Measurements from ENCODE around the gene POU2F1.
A peak's percentile ranks its signal among the peaks of the same experiment; 100 is the strongest.

The POU2F1 gene

DNA sequence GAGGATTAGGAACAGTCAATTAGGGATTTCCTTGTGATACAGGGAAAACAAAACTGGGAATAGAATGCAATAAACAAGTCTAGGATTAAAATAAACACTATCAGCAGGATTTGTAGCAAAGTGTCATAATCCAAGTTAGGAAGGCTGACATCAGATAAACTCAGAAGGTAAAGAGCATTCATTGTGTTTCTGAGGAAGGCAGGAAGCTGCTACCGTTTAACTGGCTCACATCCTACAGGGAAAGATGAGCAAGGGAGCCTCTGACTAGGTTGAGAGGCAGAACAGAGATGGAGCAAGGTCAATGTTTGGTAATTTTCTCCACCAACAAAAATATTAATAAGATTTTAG, 124.7 kb downstream of the POU2F1 start (continued):
- TF ChIP-seq, protein P1, sequence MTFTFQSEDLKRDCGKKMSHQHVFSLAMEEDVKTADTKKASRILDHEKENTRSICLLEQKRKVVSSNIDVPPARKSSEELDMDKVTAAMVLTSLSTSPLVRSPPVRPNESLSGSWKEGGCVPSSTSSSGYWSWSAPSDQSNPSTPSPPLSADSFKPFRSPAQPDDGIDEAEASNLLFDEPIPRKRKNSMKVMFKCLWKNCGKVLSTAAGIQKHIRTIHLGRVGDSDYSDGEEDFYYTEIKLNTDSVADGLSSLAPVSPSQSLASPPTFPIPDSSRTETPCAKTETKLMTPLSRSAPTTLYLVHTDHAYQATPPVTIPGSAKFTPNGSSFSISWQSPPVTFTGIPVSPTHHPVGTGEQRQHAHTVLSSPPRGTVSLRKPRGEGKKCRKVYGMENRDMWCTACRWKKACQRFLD (tag by site-specific recombination; IDR thresholded peaks at IDR 0.05) = no peak
- TF ChIP-seq ZNF133 (tag by site-specific recombination; IDR thresholded peaks at IDR 0.05) (no peak), HOXD13 (CRISPR knock-in tag; IDR thresholded peaks at IDR 0.05; ENCODE audit: borderline replicate concordance) (no peak), ZNF529 (tag by site-specific recombination; IDR thresholded peaks at IDR 0.05; ENCODE audit: insufficient replicate concordance) (no peak), ZFP69B (tag by site-specific recombination; IDR thresholded peaks at IDR 0.05) (0 out of 2 replicates have a peak, but pooled peaks have one; percentile 9), OSR2 (tag by site-specific recombination; IDR thresholded peaks at IDR 0.05) (0 out of 2 replicates have a peak, but pooled peaks have one; percentile 71), ZNF677 (tag by site-specific recombination; IDR thresholded peaks at IDR 0.05) (no peak), ZNF501 (tag by site-specific recombination; IDR thresholded peaks at IDR 0.05) (0 out of 2 replicates have a peak, but pooled peaks have one; percentile 48), ZNF768 (tag by site-specific recombination; IDR thresholded peaks at IDR 0.05) (no peak), RBAK (tag by site-specific recombination; IDR thresholded peaks at IDR 0.05) (no peak), FEZF1 (tag by site-specific recombination; IDR thresholded peaks at IDR 0.05) (0 out of 2 replicates have a peak, but pooled peaks have one; percentile 3), ZNF596 (tag by site-specific recombination; IDR thresholded peaks at IDR 0.05) (no peak), SP2 (tag by site-specific recombination; IDR thresholded peaks at IDR 0.05) (no peak), KLF17 (tag by site-specific recombination; IDR thresholded peaks at IDR 0.05) (no peak), TCF7L2 (IDR thresholded peaks at IDR 0.05; ENCODE audit: borderline replicate concordance, low read depth, low read length) (no peak), ZNF391 (tag by site-specific recombination; IDR thresholded peaks at IDR 0.05; ENCODE audit: borderline replicate concordance, low read depth) (no peak), ZNF37A (tag by site-specific recombination; IDR thresholded peaks at IDR 0.05) (no peak), ZSCAN16 (tag by site-specific recombination; IDR thresholded peaks at IDR 0.05) (no peak), ZNF157 (tag by site-specific recombination; IDR thresholded peaks at IDR 0.05) (no peak), ZNF571 (tag by site-specific recombination; IDR thresholded peaks at IDR 0.05) (no peak), ZNF354C (tag by site-specific recombination; IDR thresholded peaks at IDR 0.05; ENCODE audit: borderline replicate concordance, low read depth) (no peak), ZNF394 (tag by site-specific recombination; IDR thresholded peaks at IDR 0.05; ENCODE audit: borderline replicate concordance) (0 out of 2 replicates have a peak, but pooled peaks have one; percentile 6), ZNF341 (tag by site-specific recombination; IDR thresholded peaks at IDR 0.05; ENCODE audit: low read depth) (no peak), ZNF311 (tag by site-specific recombination; IDR thresholded peaks at IDR 0.05; ENCODE audit: borderline replicate concordance) (no peak), PRDM2 (tag by site-specific recombination; IDR thresholded peaks at IDR 0.05; ENCODE audit: borderline replicate concordance) (no peak)
- TF ChIP-seq, protein P2, sequence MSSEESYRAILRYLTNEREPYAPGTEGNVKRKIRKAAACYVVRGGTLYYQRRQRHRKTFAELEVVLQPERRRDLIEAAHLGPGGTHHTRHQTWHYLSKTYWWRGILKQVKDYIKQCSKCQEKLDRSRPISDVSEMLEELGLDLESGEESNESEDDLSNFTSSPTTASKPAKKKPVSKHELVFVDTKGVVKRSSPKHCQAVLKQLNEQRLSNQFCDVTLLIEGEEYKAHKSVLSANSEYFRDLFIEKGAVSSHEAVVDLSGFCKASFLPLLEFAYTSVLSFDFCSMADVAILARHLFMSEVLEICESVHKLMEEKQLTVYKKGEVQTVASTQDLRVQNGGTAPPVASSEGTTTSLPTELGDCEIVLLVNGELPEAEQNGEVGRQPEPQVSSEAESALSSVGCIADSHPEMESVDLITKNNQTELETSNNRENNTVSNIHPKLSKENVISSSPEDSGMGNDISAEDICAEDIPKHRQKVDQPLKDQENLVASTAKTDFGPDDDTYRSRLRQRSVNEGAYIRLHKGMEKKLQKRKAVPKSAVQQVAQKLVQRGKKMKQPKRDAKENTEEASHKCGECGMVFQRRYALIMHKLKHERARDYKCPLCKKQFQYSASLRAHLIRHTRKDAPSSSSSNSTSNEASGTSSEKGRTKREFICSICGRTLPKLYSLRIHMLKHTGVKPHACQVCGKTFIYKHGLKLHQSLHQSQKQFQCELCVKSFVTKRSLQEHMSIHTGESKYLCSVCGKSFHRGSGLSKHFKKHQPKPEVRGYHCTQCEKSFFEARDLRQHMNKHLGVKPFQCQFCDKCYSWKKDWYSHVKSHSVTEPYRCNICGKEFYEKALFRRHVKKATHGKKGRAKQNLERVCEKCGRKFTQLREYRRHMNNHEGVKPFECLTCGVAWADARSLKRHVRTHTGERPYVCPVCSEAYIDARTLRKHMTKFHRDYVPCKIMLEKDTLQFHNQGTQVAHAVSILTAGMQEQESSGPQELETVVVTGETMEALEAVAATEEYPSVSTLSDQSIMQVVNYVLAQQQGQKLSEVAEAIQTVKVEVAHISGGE (tag by site-specific recombination; conservative IDR thresholded peaks at IDR 0.05; ENCODE audit: low read depth) = no peak
- TF ChIP-seq, protein P3, sequence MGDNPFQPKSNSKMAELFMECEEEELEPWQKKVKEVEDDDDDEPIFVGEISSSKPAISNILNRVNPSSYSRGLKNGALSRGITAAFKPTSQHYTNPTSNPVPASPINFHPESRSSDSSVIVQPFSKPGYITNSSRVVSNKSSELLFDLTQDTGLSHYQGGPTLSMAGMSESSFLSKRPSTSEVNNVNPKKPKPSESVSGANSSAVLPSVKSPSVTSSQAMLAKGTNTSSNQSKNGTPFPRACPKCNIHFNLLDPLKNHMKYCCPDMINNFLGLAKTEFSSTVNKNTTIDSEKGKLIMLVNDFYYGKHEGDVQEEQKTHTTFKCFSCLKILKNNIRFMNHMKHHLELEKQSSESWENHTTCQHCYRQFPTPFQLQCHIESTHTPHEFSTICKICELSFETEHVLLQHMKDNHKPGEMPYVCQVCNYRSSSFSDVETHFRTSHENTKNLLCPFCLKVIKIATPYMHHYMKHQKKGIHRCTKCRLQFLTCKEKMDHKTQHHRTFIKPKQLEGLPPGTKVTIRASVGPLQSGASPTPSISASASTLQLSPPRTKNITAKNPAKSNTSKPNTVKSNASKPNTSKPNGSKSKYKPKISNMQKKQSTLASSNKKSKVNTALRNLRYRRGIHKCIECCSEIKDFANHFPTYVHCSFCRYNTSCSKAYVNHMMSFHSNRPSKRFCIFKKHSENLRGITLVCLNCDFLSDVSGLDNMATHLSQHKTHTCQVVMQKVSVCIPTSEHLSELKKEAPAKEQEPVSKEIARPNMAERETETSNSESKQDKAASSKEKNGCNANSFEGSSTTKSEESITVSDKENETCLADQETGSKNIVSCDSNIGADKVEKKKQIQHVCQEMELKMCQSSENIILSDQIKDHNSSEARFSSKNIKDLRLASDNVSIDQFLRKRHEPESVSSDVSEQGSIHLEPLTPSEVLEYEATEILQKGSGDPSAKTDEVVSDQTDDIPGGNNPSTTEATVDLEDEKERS (tag by site-specific recombination; IDR thresholded peaks at IDR 0.05) = no peak

Measured in HEK293 (cell line).